Liver (tissue), 9 donors: ENCODE results near the gene PSPN. TPM values are rescaled to one million over a fixed set of nuclear protein-coding genes. Genes with fewer than 3 reads are reported as not detected.

Experiments
- DNase-seq: peaks from one replicate; pipeline ENCODE4 v3.0.0-alpha.2; 2017; ENCODE audit warnings: low spot score
- H3K27ac ChIP-seq, 2 donors: one replicate each; pipeline ENCODE4 v1.7.0; 2013; ENCODE audit warnings: inconsistent platforms in 2 of 2, low read length in 2 of 2, control low read depth in 1 of 2, low read depth in 1 of 2, mild to moderate bottlenecking in 1 of 2
- H3K27me3 ChIP-seq, 4 donors: one replicate each; pipeline versions ENCODE4 v1.6.1 to v1.7.0; 2013; ENCODE audit warnings: low read length in 3 of 4, inconsistent platforms in 1 of 4, mild to moderate bottlenecking in 1 of 4, moderate library complexity in 1 of 4; ENCODE audit not compliant: control insufficient read depth in 4 of 4, insufficient read depth in 4 of 4
- H3K36me3 ChIP-seq, 4 donors: one replicate each; pipeline versions ENCODE4 v1.6.1 to v1.7.0; 2013; ENCODE audit warnings: low read length in 3 of 4, mild to moderate bottlenecking in 3 of 4, low read depth in 1 of 4, moderate library complexity in 1 of 4; ENCODE audit not compliant: control insufficient read depth in 4 of 4, insufficient read depth in 3 of 4
- H3K4me1 ChIP-seq, 4 donors: one replicate each; pipeline versions ENCODE4 v1.6.1 to v1.7.0; 2013; ENCODE audit warnings: low read length in 3 of 4, mild to moderate bottlenecking in 3 of 4, moderate library complexity in 1 of 4; ENCODE audit not compliant: control insufficient read depth in 4 of 4, insufficient read depth in 4 of 4
- H3K4me3 ChIP-seq, 3 donors: one replicate each; pipeline versions ENCODE4 v1.6.1 to v1.7.0; 2013; ENCODE audit warnings: low read length in 3 of 3, control low read depth in 1 of 3, low read depth in 1 of 3, mild to moderate bottlenecking in 1 of 3
- H3K9ac ChIP-seq, 2 donors: one replicate each; pipeline ENCODE4 v1.7.0; 2013; ENCODE audit warnings: low read length in 2 of 2, mild to moderate bottlenecking in 2 of 2, moderate library complexity in 2 of 2, control low read depth in 1 of 2, low read depth in 1 of 2
- H3K9me3 ChIP-seq, 4 donors: one replicate each; pipeline versions ENCODE4 v1.6.1 to v1.7.0; 2013; ENCODE audit warnings: low read length in 3 of 4; ENCODE audit not compliant: control insufficient read depth in 4 of 4
- EGR1 ChIP-seq, 2 donors: IDR thresholded peaks; 2 replicates each; pipeline ENCODE4 v1.6.1; 2016 to 2018; ENCODE audit warnings: antibody characterized with exemption in 2 of 2, low read depth in 2 of 2
- GABPA ChIP-seq, 2 donors: IDR thresholded peaks in 1 of 2; conservative IDR thresholded peaks in 1 of 2; 2 replicates each; pipeline ENCODE4 v1.6.1; 2016; ENCODE audit warnings: antibody characterized with exemption in 2 of 2, mild to moderate bottlenecking in 1 of 2, moderate library complexity in 1 of 2
- HNF4G ChIP-seq: IDR thresholded peaks from 2 replicates; pipeline ENCODE4 v1.6.1; 2016; ENCODE audit warnings: antibody characterized with exemption
- JUND ChIP-seq, 2 donors: IDR thresholded peaks; 2 replicates each; pipeline ENCODE4 v1.6.1; 2016; ENCODE audit warnings: antibody characterized with exemption in 2 of 2
- NR2F2 ChIP-seq: IDR thresholded peaks from 2 replicates; pipeline ENCODE4 v1.6.1; 2016; ENCODE audit warnings: antibody characterized with exemption
- RAD21 ChIP-seq, 2 donors: IDR thresholded peaks; 2 replicates each; pipeline ENCODE4 v1.6.1; 2016; ENCODE audit warnings: antibody characterized with exemption in 2 of 2, mild to moderate bottlenecking in 2 of 2
- RXRA ChIP-seq, 2 donors: IDR thresholded peaks; 2 replicates each; pipeline ENCODE4 v1.6.1; 2017 to 2018; ENCODE audit warnings: antibody characterized with exemption in 2 of 2, mild to moderate bottlenecking in 1 of 2
- YY1 ChIP-seq: IDR thresholded peaks from 2 replicates; pipeline ENCODE4 v1.6.1; 2016; ENCODE audit warnings: antibody characterized with exemption, mild to moderate bottlenecking
- WGBS: extraction: QIAGEN DNeasy Blood & Tissue Kit; methylation state at CpG from one replicate; pipeline ENCODE4 v1.1.7; 2013; 5-methylcytosine and 5-hydroxymethylcytosine counted together
- polyA plus RNA-seq, 2 donors: library from polyadenylated mRNA; stranded (reverse) in 1 of 2; unstranded in 1 of 2; fragments of 200-250 nt in 1 of 2; fragments of >200 nt in 1 of 2; fragmentation: Nextera tagmentation in 1 of 2; extraction: Ambion mirVana in 1 of 2; gene quantifications; one replicate each; pipeline versions ENCODE4 v1.2.1 to v1.2.3, GENCODE V29; 2013 to 2015
- total RNA-seq, 2 donors: library from RNA; depleted of rRNA; stranded (reverse); fragments of >200 nt; gene quantifications; one replicate each; pipeline ENCODE4 v1.2.3, GENCODE V29; 2014
- TF ChIP-seq, protein P1 (sequence below): IDR thresholded peaks from 2 replicates; pipeline ENCODE4 v1.6.1; 2016; ENCODE audit warnings: antibody characterized with exemption, mild to moderate bottlenecking
- TF ChIP-seq, protein P2 (sequence below): IDR thresholded peaks from 2 replicates; pipeline ENCODE4 v1.6.1; 2016; ENCODE audit warnings: antibody characterized with exemption
- TF ChIP-seq, protein P3 (sequence below): fragments of 150-350 bp; IDR thresholded peaks from 2 replicates; pipeline ENCODE4 v1.5.1; 2017; ENCODE audit warnings: improper control_type of control experiment, low read depth, low read length; ENCODE audit not compliant: missing input control
- donor health status: healthy.
- donor health status: healthy.
- donor health status: healthy.
- donor health status: healthy.
- donor health status: healthy.

PSPN gene
- total and polyA plus RNA-seq, 4 donors: 0.51 to 0.75 (median 0.62) TPM

DNA sequence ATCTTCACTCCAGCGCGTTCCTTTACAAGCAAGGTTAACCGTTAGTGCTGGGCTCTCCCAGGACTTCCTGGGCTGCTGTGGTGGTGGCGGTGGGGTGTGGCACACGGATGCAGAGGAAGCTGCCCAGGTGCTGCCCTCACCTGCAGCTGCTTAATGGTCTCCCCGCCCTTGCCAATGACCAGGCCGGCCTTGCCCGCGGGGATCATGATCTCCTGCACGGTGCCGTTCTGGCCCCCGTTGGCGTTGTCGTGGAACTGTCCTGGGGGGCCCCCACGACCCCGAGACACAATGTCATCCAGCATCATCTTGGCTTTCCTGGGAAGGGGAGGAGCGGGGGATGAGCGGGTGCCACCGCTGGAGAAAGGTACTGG, 42.8 kb upstream of the PSPN start:
- Histone ChIP-seq H3K36me3 (peaks cover 24 to 70% (median 53%) of the 10 kb centered on the region in 4 donors), H3K4me1 (peaks cover 1 to 23% (median 14%) of the 10 kb centered on the region in 4 donors), H3K4me3 (no peak overlapping the region), H3K27ac (no peak overlapping the region), H3K9ac (no peak overlapping the region), H3K27me3 (no peaks in the 10 kb centered on the region), H3K9me3 (no peaks in the 10 kb centered on the region)
- 91% methylated on average over 19 of the region's 19 CpGs for WGBS
- TF ChIP-seq YY1: no peak
- TF ChIP-seq JUND (IDR thresholded peaks at IDR 0.05): no peak
- TF ChIP-seq GABPA (IDR thresholded peaks at IDR 0.05 in 1 of 2, conservative IDR thresholded peaks at IDR 0.05 in 1 of 2): no peak
- TF ChIP-seq HNF4G: no peak
- TF ChIP-seq, protein P1, sequence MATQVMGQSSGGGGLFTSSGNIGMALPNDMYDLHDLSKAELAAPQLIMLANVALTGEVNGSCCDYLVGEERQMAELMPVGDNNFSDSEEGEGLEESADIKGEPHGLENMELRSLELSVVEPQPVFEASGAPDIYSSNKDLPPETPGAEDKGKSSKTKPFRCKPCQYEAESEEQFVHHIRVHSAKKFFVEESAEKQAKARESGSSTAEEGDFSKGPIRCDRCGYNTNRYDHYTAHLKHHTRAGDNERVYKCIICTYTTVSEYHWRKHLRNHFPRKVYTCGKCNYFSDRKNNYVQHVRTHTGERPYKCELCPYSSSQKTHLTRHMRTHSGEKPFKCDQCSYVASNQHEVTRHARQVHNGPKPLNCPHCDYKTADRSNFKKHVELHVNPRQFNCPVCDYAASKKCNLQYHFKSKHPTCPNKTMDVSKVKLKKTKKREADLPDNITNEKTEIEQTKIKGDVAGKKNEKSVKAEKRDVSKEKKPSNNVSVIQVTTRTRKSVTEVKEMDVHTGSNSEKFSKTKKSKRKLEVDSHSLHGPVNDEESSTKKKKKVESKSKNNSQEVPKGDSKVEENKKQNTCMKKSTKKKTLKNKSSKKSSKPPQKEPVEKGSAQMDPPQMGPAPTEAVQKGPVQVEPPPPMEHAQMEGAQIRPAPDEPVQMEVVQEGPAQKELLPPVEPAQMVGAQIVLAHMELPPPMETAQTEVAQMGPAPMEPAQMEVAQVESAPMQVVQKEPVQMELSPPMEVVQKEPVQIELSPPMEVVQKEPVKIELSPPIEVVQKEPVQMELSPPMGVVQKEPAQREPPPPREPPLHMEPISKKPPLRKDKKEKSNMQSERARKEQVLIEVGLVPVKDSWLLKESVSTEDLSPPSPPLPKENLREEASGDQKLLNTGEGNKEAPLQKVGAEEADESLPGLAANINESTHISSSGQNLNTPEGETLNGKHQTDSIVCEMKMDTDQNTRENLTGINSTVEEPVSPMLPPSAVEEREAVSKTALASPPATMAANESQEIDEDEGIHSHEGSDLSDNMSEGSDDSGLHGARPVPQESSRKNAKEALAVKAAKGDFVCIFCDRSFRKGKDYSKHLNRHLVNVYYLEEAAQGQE: no peak
- TF ChIP-seq EGR1 (IDR thresholded peaks at IDR 0.05; ENCODE audit: low read depth in 2 of 2): no peak
- TF ChIP-seq, protein P2, sequence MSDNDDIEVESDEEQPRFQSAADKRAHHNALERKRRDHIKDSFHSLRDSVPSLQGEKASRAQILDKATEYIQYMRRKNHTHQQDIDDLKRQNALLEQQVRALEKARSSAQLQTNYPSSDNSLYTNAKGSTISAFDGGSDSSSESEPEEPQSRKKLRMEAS: no peak
- DNase-seq: no peak

DNA sequence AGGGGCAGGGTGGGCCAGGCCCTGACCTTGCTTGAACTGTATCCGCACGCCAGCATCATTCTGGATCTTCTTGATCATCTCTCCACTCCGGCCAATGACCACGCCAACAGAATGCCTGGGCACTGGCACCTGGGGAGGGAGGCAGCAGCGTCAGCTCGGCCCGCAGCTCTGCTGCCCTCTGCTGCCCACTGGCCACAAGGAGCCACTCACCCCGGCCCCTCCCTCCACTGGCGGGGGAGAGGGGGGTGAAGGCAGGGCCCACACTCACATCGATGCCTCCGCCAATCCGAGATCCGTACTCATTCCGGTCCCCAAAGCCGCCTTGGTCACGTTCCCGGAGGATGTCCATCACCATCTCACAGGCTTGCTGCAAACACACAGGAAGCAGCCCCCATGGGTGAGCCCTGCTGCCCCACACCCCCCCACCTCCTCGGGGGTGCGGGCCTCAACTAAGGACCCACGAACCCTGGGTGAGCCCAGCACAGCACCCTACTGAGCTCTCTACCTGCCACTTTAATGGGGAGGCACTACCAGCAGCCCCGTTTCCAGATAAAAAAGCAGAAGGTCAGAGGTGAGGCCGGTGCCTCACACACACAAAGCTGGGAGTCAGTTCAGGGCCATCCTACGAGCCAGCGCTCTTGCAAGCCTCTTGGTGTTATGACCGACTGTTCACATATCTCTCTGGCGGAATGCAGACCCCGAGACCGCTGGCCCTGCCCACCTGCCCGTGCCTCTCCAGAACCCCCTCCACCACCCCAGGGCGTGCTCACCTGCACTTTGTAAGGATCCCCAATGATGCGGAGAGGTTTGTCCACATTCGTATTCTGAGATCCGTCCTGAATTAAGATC, 42.2 kb upstream of the PSPN start:
- no peak for DNase-seq
- Histone ChIP-seq H3K9me3 (no peaks in the 10 kb centered on the region), H3K27ac (no peak overlapping the region), H3K27me3 (no peaks in the 10 kb centered on the region), H3K4me1 (peaks cover 1 to 17% (median 9%) of the 10 kb centered on the region in 4 donors), H3K4me3 (no peak overlapping the region), H3K36me3 (peaks cover 24 to 70% (median 53%) of the 10 kb centered on the region in 4 donors), H3K9ac (no peak overlapping the region)
- TF ChIP-seq NR2F2 (no peak), RXRA (IDR thresholded peaks at IDR 0.05) (no peak), RAD21 (IDR thresholded peaks at IDR 0.05) (peak in 1 of 2 donors; percentile 65)
- TF ChIP-seq, protein P3, sequence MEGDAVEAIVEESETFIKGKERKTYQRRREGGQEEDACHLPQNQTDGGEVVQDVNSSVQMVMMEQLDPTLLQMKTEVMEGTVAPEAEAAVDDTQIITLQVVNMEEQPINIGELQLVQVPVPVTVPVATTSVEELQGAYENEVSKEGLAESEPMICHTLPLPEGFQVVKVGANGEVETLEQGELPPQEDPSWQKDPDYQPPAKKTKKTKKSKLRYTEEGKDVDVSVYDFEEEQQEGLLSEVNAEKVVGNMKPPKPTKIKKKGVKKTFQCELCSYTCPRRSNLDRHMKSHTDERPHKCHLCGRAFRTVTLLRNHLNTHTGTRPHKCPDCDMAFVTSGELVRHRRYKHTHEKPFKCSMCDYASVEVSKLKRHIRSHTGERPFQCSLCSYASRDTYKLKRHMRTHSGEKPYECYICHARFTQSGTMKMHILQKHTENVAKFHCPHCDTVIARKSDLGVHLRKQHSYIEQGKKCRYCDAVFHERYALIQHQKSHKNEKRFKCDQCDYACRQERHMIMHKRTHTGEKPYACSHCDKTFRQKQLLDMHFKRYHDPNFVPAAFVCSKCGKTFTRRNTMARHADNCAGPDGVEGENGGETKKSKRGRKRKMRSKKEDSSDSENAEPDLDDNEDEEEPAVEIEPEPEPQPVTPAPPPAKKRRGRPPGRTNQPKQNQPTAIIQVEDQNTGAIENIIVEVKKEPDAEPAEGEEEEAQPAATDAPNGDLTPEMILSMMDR: peak; percentile 18
- TF ChIP-seq, protein P1: no peak
- 78% methylated on average over 33 of the region's 33 CpGs for WGBS
